Thoracic aorta (tissue), 2 donors: ENCODE data around the gene MAN1C1. TPM values are rescaled to one million over a fixed set of nuclear protein-coding genes. Genes with fewer than 3 reads are reported as not detected.

ENCODE experiments used
- ATAC-seq: fragments of 150-250 bp; one replicate; pipeline ENCODE4 v1.8.0; 2017; ENCODE audit warnings: low read depth; ENCODE audit not compliant: insufficient number of reproducible peaks, low FRiP score
- DNase-seq: peaks from one replicate; pipeline ENCODE4 v3.0.0-alpha.2; 2020; ENCODE audit warnings: low spot score
- H3K27ac ChIP-seq, 2 donors: fragments of 200-600 bp; sonication (generic); 1 replicate in 1 of 2; 2 replicates in 1 of 2; pipeline ENCODE4 v1.5.1; 2016; ENCODE audit warnings: mild to moderate bottlenecking in 2 of 2, moderate library complexity in 2 of 2
- H3K27me3 ChIP-seq: fragments of 200-600 bp; sonication (generic); replicated peaks from 2 replicates; pipeline ENCODE4 v1.6.0; 2016; ENCODE audit warnings: mild to moderate bottlenecking; ENCODE audit not compliant: insufficient read depth
- H3K36me3 ChIP-seq: fragments of 200-600 bp; sonication (generic); one replicate; pipeline ENCODE4 v1.5.1; 2016
- H3K4me1 ChIP-seq, 2 donors: fragments of 200-600 bp; sonication (generic); 1 replicate in 1 of 2; 2 replicates in 1 of 2; pipeline versions ENCODE4 v1.5.1 to v1.6.0; 2016; ENCODE audit warnings: low read depth in 2 of 2, mild to moderate bottlenecking in 1 of 2; ENCODE audit not compliant: control insufficient read depth in 1 of 2
- H3K4me3 ChIP-seq: fragments of 200-600 bp; sonication (generic); 2 replicates; pipeline ENCODE4 v1.5.1; 2016; ENCODE audit warnings: mild to moderate bottlenecking
- H3K9me3 ChIP-seq: fragments of 200-600 bp; sonication (generic); 2 replicates; pipeline ENCODE4 v1.5.1; 2016
- CTCF ChIP-seq: fragments of 200-600 bp; sonication (generic); IDR thresholded peaks from one replicate; pipeline ENCODE4 v1.5.1; 2019; ENCODE audit warnings: antibody characterized with exemption
- total RNA-seq, 2 donors: library from RNA; depleted of rRNA; stranded (reverse); fragments of >200 nt; gene quantifications; one replicate each; pipeline versions ENCODE4 v1.1.0 to v1.2.3, GENCODE V29; 2016

Gene MAN1C1
- total RNA-seq, 2 donors from 2014 or later = 21.0 to 26.0 TPM

- ATAC-seq = no peak
- no peaks in the 10 kb centered on the region for H3K9me3 ChIP-seq
These were observed 102.1 kb downstream of the MAN1C1 start for GRCh38 chr1:25718732-25719131.

GRCh38 chr1:25720624-25721023 lies 104.0 kb downstream of the MAN1C1 start:
- no peak for ATAC-seq
- Histone ChIP-seq H3K4me1 (no peaks in the 10 kb centered on the region), H3K27me3 (no peaks in the 10 kb centered on the region), H3K36me3 (no peaks in the 10 kb centered on the region), H3K27ac (no peak overlapping the region), H3K4me3 (no peak overlapping the region), H3K9me3 (no peaks in the 10 kb centered on the region)
- DNase-seq = no peak
- no peak for TF ChIP-seq CTCF

More at GRCh38 chr1:25718732-25719131, 102.1 kb downstream of the MAN1C1 start:
- Histone ChIP-seq H3K27ac (no peak overlapping the region), H3K27me3 (no peaks in the 10 kb centered on the region), H3K4me3 (no peak overlapping the region), H3K36me3 (no peaks in the 10 kb centered on the region), H3K4me1 (no peaks in the 10 kb centered on the region)
- no peak for TF ChIP-seq CTCF
- DNase-seq = no peak

GRCh38 chr1:25723250-25723880 lies 106.8 kb downstream of the MAN1C1 start:
- Histone ChIP-seq H3K27me3 (no peaks in the 10 kb centered on the region), H3K4me3 (no peak overlapping the region), H3K36me3 (no peaks in the 10 kb centered on the region), H3K9me3 (no peaks in the 10 kb centered on the region), H3K27ac (no peak overlapping the region), H3K4me1 (peaks cover 0 to 13% of the 10 kb centered on the region in 2 donors)
- DNase-seq (no peak), ATAC-seq (no peak)
- TF ChIP-seq CTCF = no peak

GRCh38 chr1:25724201-25724600 lies 107.6 kb downstream of the MAN1C1 start:
- no peaks in the 10 kb centered on the region for H3K36me3 ChIP-seq
- H3K4me3 ChIP-seq = no peak overlapping the region
- ATAC-seq (no peak), DNase-seq (no peak)
- peaks cover 0 to 17% of the 10 kb centered on the region in 2 donors for H3K4me1 ChIP-seq
- no peaks in the 10 kb centered on the region for H3K9me3 ChIP-seq
- no peak overlapping the region for H3K27ac ChIP-seq
- no peaks in the 10 kb centered on the region for H3K27me3 ChIP-seq
- no peak for TF ChIP-seq CTCF

DNA sequence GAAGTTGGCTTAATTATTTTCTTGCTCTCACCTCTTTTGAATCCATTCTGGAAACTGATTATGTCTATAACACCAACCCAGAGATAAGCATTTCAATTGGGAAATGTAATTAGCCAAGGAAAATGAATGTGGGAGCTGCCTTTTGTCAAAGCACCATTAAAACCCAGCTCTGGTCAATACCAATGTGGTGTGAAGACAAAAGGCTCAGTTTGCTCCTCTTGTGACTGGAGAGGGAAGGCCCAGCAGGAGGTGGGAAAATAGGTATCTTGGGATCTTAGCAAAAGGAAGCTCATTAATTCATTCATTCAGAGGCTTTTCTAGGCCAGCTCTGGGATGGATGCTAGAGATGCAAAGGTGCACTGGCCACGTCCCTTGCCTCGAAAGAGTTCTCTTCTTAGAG lies 108.4 kb downstream of the MAN1C1 start:
- no peaks in the 10 kb centered on the region for H3K36me3 ChIP-seq
- H3K9me3 ChIP-seq = no peaks in the 10 kb centered on the region
- ATAC-seq (no peak), DNase-seq (no peak)
- H3K4me3 ChIP-seq = no peak overlapping the region
- H3K27me3 ChIP-seq = no peaks in the 10 kb centered on the region
- no peak for TF ChIP-seq CTCF
- H3K27ac ChIP-seq = no peak overlapping the region
- H3K4me1 ChIP-seq = peaks cover 0 to 22% of the 10 kb centered on the region in 2 donors
